SK-N-SH (cell line): ENCODE measurements around the gene CAPN5. TPM values are rescaled to one million over a fixed set of nuclear protein-coding genes. Genes with fewer than 3 reads are reported as not detected.

ENCODE experiments used
- CTCF ChIA-PET: fragments of 300-600, 350-600 bp; formaldehyde crosslinking; extraction: SDS; loops from one replicate; lab custom pipeline; 2021; lab: Yijun Ruan, JAX
- POLR2A ChIA-PET: fragments of 350-600 bp; sonication (Branson Sonifier 250); formaldehyde crosslinking; extraction: SDS; loops from one replicate; lab custom pipeline; 2020; ENCODE audit warnings: antibody characterized with exemption, inconsistent platforms; lab: Yijun Ruan, JAX
- DNase-seq: peaks from one replicate; pipeline ENCODE4 v3.0.0; 2012
- H2AFZ ChIP-seq: fragments of 200-600 bp; sonication (generic); 2 replicates; pipeline ENCODE4 v1.8.1; 2016; ENCODE audit warnings: antibody characterized with exemption, mild to moderate bottlenecking, low read depth
- H3F3A ChIP-seq: fragments of 200-600 bp; sonication (generic); replicated peaks from 2 replicates; pipeline ENCODE3; 2016; ENCODE audit warnings: antibody characterized with exemption, mild to moderate bottlenecking; ENCODE audit not compliant: insufficient read depth
- H3K27ac ChIP-seq, 2 experiments: fragments of 200-500 bp in 1 of 2; fragments of 200-600 bp in 1 of 2; sonication (Bioruptor generic) in 1 of 2; sonication (generic), shearing (Covaris generic) in 1 of 2; 2 replicates each; pipeline versions ENCODE4 v1.5.1 to v1.6.1; 2014 to 2016; ENCODE audit warnings: low read depth in 2 of 2, inconsistent platforms in 1 of 2, low read length in 1 of 2, mild to moderate bottlenecking in 1 of 2, mixed read lengths in 1 of 2
- H3K27me3 ChIP-seq: fragments of 200-600 bp; sonication (generic), shearing (Covaris generic); 2 replicates; pipeline ENCODE4 v1.6.1; 2016; ENCODE audit warnings: mixed run types; ENCODE audit not compliant: insufficient read depth
- H3K36me3 ChIP-seq, 2 experiments: fragments of 200-500 bp in 1 of 2; fragments of 200-600 bp in 1 of 2; sonication (Bioruptor generic) in 1 of 2; sonication (generic) in 1 of 2; replicated peaks in 1 of 2; 2 replicates each; pipeline versions ENCODE3 to v1.5.1; 2014 to 2016; ENCODE audit warnings: low read length in 1 of 2, mild to moderate bottlenecking in 1 of 2; ENCODE audit not compliant: insufficient read depth in 2 of 2, control insufficient read depth in 1 of 2
- H3K4me1 ChIP-seq, 2 experiments: fragments of 200-500 bp in 1 of 2; fragments of 200-600 bp in 1 of 2; sonication (Bioruptor generic) in 1 of 2; sonication (generic), shearing (Covaris generic) in 1 of 2; 2 replicates each; pipeline versions ENCODE4 v1.5.1 to v1.6.1; 2014 to 2016; ENCODE audit warnings: low read depth in 1 of 2, low read length in 1 of 2, mixed run types in 1 of 2; ENCODE audit not compliant: insufficient read depth in 2 of 2, control insufficient read depth in 1 of 2
- H3K4me2 ChIP-seq: fragments of 200-600 bp; sonication (generic), shearing (Covaris generic); 2 replicates; pipeline ENCODE4 v1.6.1; 2017; ENCODE audit warnings: mixed run types
- H3K4me3 ChIP-seq, 2 experiments: fragments of 200-500 bp in 1 of 2; fragments of 200-600 bp in 1 of 2; sonication (Bioruptor generic) in 1 of 2; sonication (generic), shearing (Covaris generic) in 1 of 2; 2 replicates each; pipeline versions ENCODE4 v1.5.1 to v1.8.1; 2014 to 2016; ENCODE audit warnings: low read depth in 2 of 2, inconsistent platforms in 1 of 2, low read length in 1 of 2, mild to moderate bottlenecking in 1 of 2, mixed read lengths in 1 of 2, moderate library complexity in 1 of 2
- H3K79me2 ChIP-seq: fragments of 200-600 bp; sonication (generic); 2 replicates; pipeline ENCODE4 v1.8.1; 2017; ENCODE audit warnings: mild to moderate bottlenecking; ENCODE audit not compliant: insufficient read depth
- H3K9ac ChIP-seq: fragments of 200-600 bp; sonication (generic); 2 replicates; pipeline ENCODE4 v1.6.1; 2017; ENCODE audit warnings: mixed run types
- H3K9me2 ChIP-seq: fragments of 200-600 bp; sonication (generic); 2 replicates; pipeline ENCODE4 v1.6.1; 2017; ENCODE audit warnings: mixed run types
- H3K9me3 ChIP-seq: fragments of 200-600 bp; sonication (generic); 2 replicates; pipeline ENCODE4 v1.6.1; 2017; ENCODE audit warnings: mixed run types, mild to moderate bottlenecking, moderate library complexity
- H4K20me1 ChIP-seq: fragments of 200-600 bp; sonication (generic); 2 replicates; pipeline ENCODE4 v1.6.1; 2017; ENCODE audit warnings: mild to moderate bottlenecking, mixed run types; ENCODE audit not compliant: insufficient read depth
- CTCF ChIP-seq: fragments of 200-600 bp; sonication (generic); IDR thresholded peaks from 2 replicates; pipeline ENCODE4 v1.6.1; 2017; ENCODE audit warnings: antibody characterized with exemption, mild to moderate bottlenecking, moderate library complexity
- FOSL2 ChIP-seq: IDR thresholded peaks from 2 replicates; pipeline ENCODE4 v1.4.0; 2012; ENCODE audit warnings: low read depth, mild to moderate bottlenecking, moderate library complexity, borderline replicate concordance
- FOXJ3 ChIP-seq: sonication (generic); formaldehyde crosslinking; IDR thresholded peaks from 2 replicates; pipeline ENCODE4 v1.5.1; 2020; ENCODE audit warnings: mild to moderate bottlenecking, missing genetic modification reagents
- GABPA ChIP-seq: IDR thresholded peaks from 2 replicates; pipeline ENCODE4 v1.4.0; 2012; ENCODE audit warnings: low read depth, mild to moderate bottlenecking
- GATA2 ChIP-seq: sonication (generic); formaldehyde crosslinking; IDR thresholded peaks from 2 replicates; pipeline ENCODE4 v1.5.0; 2020; ENCODE audit warnings: mild to moderate bottlenecking, missing genetic modification reagents
- MAX ChIP-seq: IDR thresholded peaks from 2 replicates; pipeline ENCODE4 v1.4.0; 2012; ENCODE audit warnings: low read depth
- NRF1 ChIP-seq: IDR thresholded peaks from 2 replicates; pipeline ENCODE4 v1.6.1; 2012; ENCODE audit warnings: low read depth, mild to moderate bottlenecking, low read length
- PBX3 ChIP-seq: IDR thresholded peaks from 2 replicates; pipeline ENCODE4; 2012
- RAD21 ChIP-seq: IDR thresholded peaks from 2 replicates; pipeline ENCODE4 v1.6.1; 2012; ENCODE audit warnings: mild to moderate bottlenecking, low read length
- SIN3A ChIP-seq: IDR thresholded peaks from 2 replicates; pipeline ENCODE4 v1.6.1; 2012; ENCODE audit warnings: low read depth, mild to moderate bottlenecking, low read length, moderate library complexity, borderline replicate concordance
- SMC3 ChIP-seq: IDR thresholded peaks from 2 replicates; pipeline ENCODE4 v1.6.1; 2012; ENCODE audit warnings: low read depth, low read length, improper control_type of control experiment
- TAF1 ChIP-seq: IDR thresholded peaks from 2 replicates; pipeline ENCODE4 v1.6.1; 2012; ENCODE audit warnings: low read depth, mild to moderate bottlenecking, low read length, moderate library complexity, borderline replicate concordance
- TCF12 ChIP-seq: IDR thresholded peaks from 2 replicates; pipeline ENCODE4 v1.4.0; 2012
- TEAD4 ChIP-seq: IDR thresholded peaks from 2 replicates; pipeline ENCODE4 v1.4.0; 2012; ENCODE audit warnings: mild to moderate bottlenecking, borderline replicate concordance; ENCODE audit not compliant: insufficient read depth
- YY1 ChIP-seq: IDR thresholded peaks from 2 replicates; pipeline ENCODE4 v1.4.0; 2012; ENCODE audit warnings: low read depth, mild to moderate bottlenecking
- WGBS: methylation state at CpG from one replicate; pipeline ENCODE4 v1.1.6; 2017; ENCODE audit warnings: low lambda C conversion rate; 5-methylcytosine and 5-hydroxymethylcytosine counted together
- polyA plus RNA-seq, 3 experiments: library from polyadenylated mRNA; depleted of rRNA; stranded (reverse); fragments of >200 nt; gene quantifications; 2 replicates each; pipeline ENCODE4 v1.2.3, GENCODE V29; 2012

CAPN5 gene
- polyA plus RNA-seq, 1 of the 3 experiments (the other 2 are of a cell fraction), result 33.1 TPM

- Histone ChIP-seq H4K20me1 (no peaks in the 10 kb centered on the region; the same call in 1 of the 2 replicates), H3K9me2 (no peaks in the 10 kb centered on the region)
Observed at GRCh38 chr11:77063407-77063806, 3.4 kb upstream of the CAPN5 start.

GRCh38 chr11:77063861-77064260, 2.9 kb upstream of the CAPN5 start:
- no peak for DNase-seq
- TF ChIP-seq FOSL2 (no peak), TEAD4 (no peak), SIN3A (no peak), FOXJ3 (CRISPR knock-in tag) (no peak), YY1 (no peak), MAX (no peak)
- Histone ChIP-seq H3K9me2 (no peaks in the 10 kb centered on the region), H3K27ac (no peak overlapping the region), H3K4me1 (peaks cover 5 to 19% of the 10 kb centered on the region in 2 experiments; a peak in 2 of 4 replicates), H3K36me3 (no peaks in the 10 kb centered on the region), H3K79me2 (peaks cover 20% of the 10 kb centered on the region), H3K9ac (no peak overlapping the region), H4K20me1 (peaks cover 2% of the 10 kb centered on the region; the same call in 1 of the 2 replicates), H2AFZ (no peak overlapping the region), H3K27me3 (no peaks in the 10 kb centered on the region), H3F3A (no peaks in the 10 kb centered on the region), H3K9me3 (no peaks in the 10 kb centered on the region), H3K4me2 (no peak overlapping the region), H3K4me3 (no peak overlapping the region)
- ChIA-PET POLR2A (no interaction called here), CTCF (interaction anchor here (0.7 to 5.3 kb wide), 8 partner anchors 9 to 67 kb away, joined by 3 to 51 read pairs (median 5); no protein-coding TSS in a partner anchor)
- 88% methylated on average over 4 of the region's 4 CpGs for WGBS

More at GRCh38 chr11:77063407-77063806, 3.4 kb upstream of the CAPN5 start:
- Histone ChIP-seq H3K4me2 (no peak overlapping the region), H3K9me3 (no peaks in the 10 kb centered on the region), H3K4me3 (no peak overlapping the region), H3K27me3 (no peaks in the 10 kb centered on the region), H2AFZ (no peak overlapping the region), H3K79me2 (peaks cover 16% of the 10 kb centered on the region), H3K9ac (no peak overlapping the region), H3K36me3 (no peaks in the 10 kb centered on the region), H3K4me1 (peaks cover 5 to 14% of the 10 kb centered on the region in 2 experiments; a peak in 2 of 4 replicates), H3K27ac (no peak overlapping the region), H3F3A (no peaks in the 10 kb centered on the region)
- CTCF ChIA-PET, result interaction anchor here (0.7 to 5.3 kb wide), 8 partner anchors 10 to 67 kb away, joined by 3 to 51 read pairs (median 5); no protein-coding TSS in a partner anchor
- DNase-seq, result no peak
- 67% methylated on average over 1 of the region's 1 CpG for WGBS
- TF ChIP-seq SMC3, result no peak
- no peak for TF ChIP-seq NRF1
- TF ChIP-seq PBX3, result no peak
- no peak for TF ChIP-seq CTCF
- no peak for TF ChIP-seq TCF12
- TF ChIP-seq GABPA, result no peak
- TF ChIP-seq RAD21, result no peak
- TF ChIP-seq TAF1, result no peak
- no peak for TF ChIP-seq GATA2 (CRISPR knock-in tag)
- TF ChIP-seq TEAD4, result no peak
- POLR2A ChIA-PET, result no interaction called here
